Posterior cingulate gyrus (tissue), 11 donors: ENCODE results near the gene HRK.

Source experiments
- DNase-seq, 10 donors: peaks; one replicate each; pipeline versions ENCODE4 v3.0.0 to v3.0.0-alpha.2; 2020 to 2021; ENCODE audit warnings: mixed read lengths in 3 of 10
- intact Hi-C: fragments of 100-400 bp; cut with DNase I; formaldehyde crosslinking; loops from one replicate; pipeline ENCODE4 v1.15.1; 2023

HRK gene

GRCh38 chr12:116901612-116902011 is 20.4 kb upstream of the HRK start:
- intact Hi-C loops: no loop called here
- no peak for DNase-seq

- no peak for DNase-seq
- intact Hi-C loops: no loop called here
These were observed 17.4 kb upstream of the HRK start for GRCh38 chr12:116898669-116899068.

GRCh38 chr12:116897476-116897875 is 16.2 kb upstream of the HRK start:
- intact Hi-C loops: no loop called here
- DNase-seq: no peak

GRCh38 chr12:116896411-116896924 is 15.2 kb upstream of the HRK start:
- intact Hi-C loops: no loop called here
- no peak for DNase-seq

- no peak for DNase-seq
- intact Hi-C loops: no loop called here
These were observed 13.7 kb upstream of the HRK start for GRCh38 chr12:116894913-116895312.

- DNase-seq: no peak
- intact Hi-C loops: no loop called here
These were observed 11.3 kb upstream of the HRK start for GRCh38 chr12:116892349-116893140.

GRCh38 chr12:116891019-116891418 is 9.8 kb upstream of the HRK start:
- intact Hi-C loops: no loop called here
- no peak for DNase-seq

- intact Hi-C loops: no loop called here
- DNase-seq: peak in 1 of 10 donors; percentile 4
These were observed 9.1 kb upstream of the HRK start for GRCh38 chr12:116890330-116890729.

- intact Hi-C loops: no loop called here
- no peak for DNase-seq
These were observed 6.7 kb upstream of the HRK start for GRCh38 chr12:116887897-116888296.

GRCh38 chr12:116887244-116887643 is 6.0 kb upstream of the HRK start:
- intact Hi-C loops: no loop called here

GRCh38 chr12:116885491-116885890 is 4.2 kb upstream of the HRK start:
- no peak for DNase-seq
- intact Hi-C loops: no loop called here

More at GRCh38 chr12:116887244-116887643, 6.0 kb upstream of the HRK start:
- DNase-seq: peak in 1 of 10 donors; percentile 2

- intact Hi-C loops: no loop called here
- DNase-seq: peak in 1 of 10 donors; percentile 38
These were observed 3.6 kb upstream of the HRK start for GRCh38 chr12:116884871-116885270.

GRCh38 chr12:116882742-116883141 is 1.5 kb upstream of the HRK start:
- DNase-seq: peak in 1 of 10 donors; percentile 55
- intact Hi-C loops: loop anchor here (2.0 kb wide), 1 partner anchor 180 kb away; no protein-coding TSS in a partner anchor

- intact Hi-C loops: loop anchor here (2.0 kb wide), 1 partner anchor 179 kb away; no protein-coding TSS in a partner anchor
- peak in 1 of 10 donors; percentile 76 for DNase-seq
These were observed 751 bp upstream of the HRK start for GRCh38 chr12:116881877-116882507.

GRCh38 chr12:116880817-116881324 is 370 bp downstream of the HRK start:
- intact Hi-C loops: no loop called here
- DNase-seq: peak in 6 of 10 donors; percentile 18 to 89 (median 58)

- intact Hi-C loops: no loop called here
- no peak for DNase-seq
These were observed 926 bp downstream of the HRK start for GRCh38 chr12:116880213-116880816.

- peak in 6 of 10 donors; percentile 18 to 90 (median 64) for DNase-seq
These were observed 1.6 kb downstream of the HRK start for GRCh38 chr12:116879509-116880212.

GRCh38 chr12:116878567-116879508 is 2.4 kb downstream of the HRK start:
- intact Hi-C loops: no loop called here
- peak in 3 of 10 donors; percentile 71 to 83 (median 78) for DNase-seq

More at GRCh38 chr12:116879509-116880212, 1.6 kb downstream of the HRK start:
- intact Hi-C loops: no loop called here
